Neural progenitor cell (in vitro differentiated cells): ENCODE data around the gene JOSD2. TPM values are rescaled to one million over a fixed set of nuclear protein-coding genes. Genes with fewer than 3 reads are reported as not detected.

Experiments
- DNase-seq: peaks from one replicate; pipeline ENCODE4 v3.0.0-alpha.2; 2016; ENCODE audit warnings: low spot score
- H2AFZ ChIP-seq: fragments of 200-600 bp; sonication (generic); replicated peaks from 2 replicates; pipeline ENCODE4 v1.6.1; 2016; ENCODE audit warnings: antibody characterized with exemption
- H3F3A ChIP-seq: fragments of 200-600 bp; sonication (generic); 2 replicates; pipeline ENCODE4 v1.6.1; 2016; ENCODE audit warnings: antibody characterized with exemption, low read depth
- H3K27ac ChIP-seq: fragments of 200-600 bp; sonication (generic); 2 replicates; pipeline ENCODE4 v1.5.1; 2016; ENCODE audit warnings: mild to moderate bottlenecking
- H3K27me3 ChIP-seq: fragments of 200-600 bp; sonication (generic); 2 replicates; pipeline ENCODE4 v1.6.1; 2016; ENCODE audit warnings: mild to moderate bottlenecking, moderate library complexity
- H3K36me3 ChIP-seq: fragments of 200-600 bp; sonication (generic); 2 replicates; pipeline ENCODE4 v1.5.1; 2016
- H3K4me1 ChIP-seq: fragments of 200-600 bp; sonication (generic); 2 replicates; pipeline ENCODE4 v1.6.1; 2016; ENCODE audit warnings: mixed run types
- H3K4me2 ChIP-seq: fragments of 200-600 bp; sonication (generic); 2 replicates; pipeline ENCODE4 v1.6.1; 2016
- H3K4me3 ChIP-seq: fragments of 200-600 bp; sonication (generic); 2 replicates; pipeline ENCODE4 v1.5.1; 2016
- H3K79me2 ChIP-seq: fragments of 200-600 bp; sonication (generic); 2 replicates; pipeline ENCODE4 v1.6.1; 2016; ENCODE audit warnings: low read depth
- H3K9ac ChIP-seq: fragments of 200-600 bp; sonication (generic); 2 replicates; pipeline ENCODE4 v1.6.1; 2016
- H3K9me3 ChIP-seq: fragments of 200-600 bp; sonication (generic); 2 replicates; pipeline ENCODE4 v1.5.1; 2016; ENCODE audit warnings: low read depth
- H4K20me1 ChIP-seq: fragments of 200-600 bp; sonication (generic); 2 replicates; pipeline ENCODE4 v1.6.1; 2016; ENCODE audit warnings: low read depth
- H3K27ac Mint-ChIP-seq: 3 replicates; pipeline ENCODE4 v1.8.0; 2021; ENCODE audit warnings: mixed read lengths
- H3K27me3 Mint-ChIP-seq: 2 replicates; pipeline ENCODE4 v1.8.0; 2022; ENCODE audit warnings: low read depth, mild to moderate bottlenecking, inconsistent platforms, moderate library complexity, mixed read lengths; ENCODE audit not compliant: insufficient read depth
- H3K36me3 Mint-ChIP-seq: 3 replicates; pipeline ENCODE4 v1.8.0; 2021; ENCODE audit warnings: mixed read lengths
- H3K4me1 Mint-ChIP-seq: 3 replicates; pipeline ENCODE4 v1.8.0; 2021; ENCODE audit warnings: mixed read lengths
- H3K4me3 Mint-ChIP-seq: 3 replicates; pipeline ENCODE4 v1.8.0; 2021; ENCODE audit warnings: mild to moderate bottlenecking, moderate library complexity, mixed read lengths
- H3K9me3 Mint-ChIP-seq: 3 replicates; pipeline ENCODE4 v1.8.0; 2020; ENCODE audit warnings: mixed read lengths
- EZH2 ChIP-seq: fragments of 200-600 bp; sonication (generic); IDR thresholded peaks from 2 replicates; pipeline ENCODE4 v1.6.1; 2017; ENCODE audit warnings: antibody characterized with exemption, mild to moderate bottlenecking, moderate library complexity
- EZH2phosphoT487 ChIP-seq: fragments of 200-600 bp; sonication (generic); IDR thresholded peaks from 2 replicates; pipeline ENCODE4 v1.6.1; 2017; ENCODE audit warnings: antibody characterized with exemption
- total RNA-seq: library from RNA; depleted of rRNA; stranded (reverse); fragments of >200 nt; gene quantifications from 2 replicates; pipeline ENCODE4 v1.2.3, GENCODE V29; 2015; ENCODE audit warnings: low replicate concordance
- TF ChIP-seq, protein P1 (sequence below): fragments of 200-600 bp; sonication (generic); IDR thresholded peaks from 2 replicates; pipeline ENCODE4 v1.5.1; 2017; ENCODE audit warnings: antibody characterized with exemption, mild to moderate bottlenecking

JOSD2 gene
- total RNA-seq, 1 donor from 2014 or later, result 1.7 TPM

- DNase-seq, result no peak
- no peak overlapping the region for H3K27ac ChIP-seq
- no peaks in the 10 kb centered on the region for H3K27me3 ChIP-seq
- H3K4me2 ChIP-seq, result no peak overlapping the region
- peaks cover 8% of the 10 kb centered on the region for H4K20me1 ChIP-seq
- no peaks in the 10 kb centered on the region for H3K36me3 ChIP-seq
- Mint-ChIP-seq H3K9me3 (no peaks in the 10 kb centered on the region), H3K27ac (no peak overlapping the region), H3K4me1 (peaks cover 4% of the 10 kb centered on the region), H3K27me3 (peaks cover 4% of the 10 kb centered on the region), H3K36me3 (peaks cover 22% of the 10 kb centered on the region), H3K4me3 (no peak overlapping the region)
- peaks cover 4% of the 10 kb centered on the region for H3F3A ChIP-seq
- TF ChIP-seq, protein P1, sequence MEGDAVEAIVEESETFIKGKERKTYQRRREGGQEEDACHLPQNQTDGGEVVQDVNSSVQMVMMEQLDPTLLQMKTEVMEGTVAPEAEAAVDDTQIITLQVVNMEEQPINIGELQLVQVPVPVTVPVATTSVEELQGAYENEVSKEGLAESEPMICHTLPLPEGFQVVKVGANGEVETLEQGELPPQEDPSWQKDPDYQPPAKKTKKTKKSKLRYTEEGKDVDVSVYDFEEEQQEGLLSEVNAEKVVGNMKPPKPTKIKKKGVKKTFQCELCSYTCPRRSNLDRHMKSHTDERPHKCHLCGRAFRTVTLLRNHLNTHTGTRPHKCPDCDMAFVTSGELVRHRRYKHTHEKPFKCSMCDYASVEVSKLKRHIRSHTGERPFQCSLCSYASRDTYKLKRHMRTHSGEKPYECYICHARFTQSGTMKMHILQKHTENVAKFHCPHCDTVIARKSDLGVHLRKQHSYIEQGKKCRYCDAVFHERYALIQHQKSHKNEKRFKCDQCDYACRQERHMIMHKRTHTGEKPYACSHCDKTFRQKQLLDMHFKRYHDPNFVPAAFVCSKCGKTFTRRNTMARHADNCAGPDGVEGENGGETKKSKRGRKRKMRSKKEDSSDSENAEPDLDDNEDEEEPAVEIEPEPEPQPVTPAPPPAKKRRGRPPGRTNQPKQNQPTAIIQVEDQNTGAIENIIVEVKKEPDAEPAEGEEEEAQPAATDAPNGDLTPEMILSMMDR, result no peak
- TF ChIP-seq EZH2 (no peak), EZH2phosphoT487 (no peak)
- H3K79me2 ChIP-seq, result no peaks in the 10 kb centered on the region
- no peak overlapping the region for H3K4me3 ChIP-seq
- no peaks in the 10 kb centered on the region for H3K9me3 ChIP-seq
- no peaks in the 10 kb centered on the region for H3K4me1 ChIP-seq
- no peak overlapping the region for H2AFZ ChIP-seq
- no peak overlapping the region for H3K9ac ChIP-seq
These were observed 11.9 kb upstream of the JOSD2 start for GRCh38 chr19:50522881-50523280.

DNA sequence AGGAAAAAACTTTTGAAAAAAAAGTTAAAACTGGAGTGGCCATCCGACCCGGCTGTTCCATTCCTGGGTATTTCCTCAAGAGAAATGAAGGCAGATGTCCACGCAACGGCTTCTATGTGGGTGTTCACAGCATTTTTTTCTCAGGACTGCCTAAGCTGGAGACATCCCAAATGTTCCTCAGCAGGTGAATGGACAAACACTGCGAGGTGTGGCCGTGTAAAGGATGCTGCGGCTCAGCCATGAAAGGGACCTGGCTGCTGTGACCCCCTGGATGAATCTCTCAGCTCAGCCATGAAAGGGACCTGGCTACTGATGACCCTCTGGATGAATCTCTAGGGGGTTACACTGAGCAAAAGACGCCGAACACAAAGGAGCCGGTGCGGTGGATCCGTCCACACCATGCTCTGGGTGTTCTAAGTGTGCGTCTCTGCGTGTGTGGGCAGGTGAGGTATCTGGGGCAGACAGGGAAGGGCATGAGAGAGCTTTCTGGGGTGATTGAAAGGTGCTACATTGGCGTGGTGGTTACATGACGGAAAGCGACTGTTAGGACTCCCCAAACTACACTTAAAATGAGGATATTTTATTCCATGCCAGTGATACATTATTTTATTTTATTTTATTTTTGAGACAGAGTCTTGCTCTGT lies 10.0 kb upstream of the JOSD2 start:
- DNase-seq, result no peak
- no peak overlapping the region for H3K9ac ChIP-seq
- no peaks in the 10 kb centered on the region for H3K9me3 ChIP-seq
- no peaks in the 10 kb centered on the region for H3K4me1 ChIP-seq
- H3K36me3 Mint-ChIP-seq, result peaks cover 18% of the 10 kb centered on the region
- H3K4me2 ChIP-seq, result no peak overlapping the region
- TF ChIP-seq EZH2, result no peak
- TF ChIP-seq, protein P1, result no peak
- no peak for TF ChIP-seq EZH2phosphoT487
- no peak overlapping the region for H3K27ac ChIP-seq
- no peak overlapping the region for H3K4me3 ChIP-seq
- H3K27me3 ChIP-seq, result no peaks in the 10 kb centered on the region
- peaks cover 4% of the 10 kb centered on the region for H4K20me1 ChIP-seq
- no peaks in the 10 kb centered on the region for H3K9me3 Mint-ChIP-seq
- no peaks in the 10 kb centered on the region for H3K36me3 ChIP-seq
- no peak overlapping the region for H3K27ac Mint-ChIP-seq
- no peak overlapping the region for H2AFZ ChIP-seq
- no peaks in the 10 kb centered on the region for H3K79me2 ChIP-seq
- H3K27me3 Mint-ChIP-seq, result peaks cover 5% of the 10 kb centered on the region
- H3K4me3 Mint-ChIP-seq, result no peak overlapping the region
- H3K4me1 Mint-ChIP-seq, result peaks cover under 1% of the 10 kb centered on the region
- no peaks in the 10 kb centered on the region for H3F3A ChIP-seq

DNA sequence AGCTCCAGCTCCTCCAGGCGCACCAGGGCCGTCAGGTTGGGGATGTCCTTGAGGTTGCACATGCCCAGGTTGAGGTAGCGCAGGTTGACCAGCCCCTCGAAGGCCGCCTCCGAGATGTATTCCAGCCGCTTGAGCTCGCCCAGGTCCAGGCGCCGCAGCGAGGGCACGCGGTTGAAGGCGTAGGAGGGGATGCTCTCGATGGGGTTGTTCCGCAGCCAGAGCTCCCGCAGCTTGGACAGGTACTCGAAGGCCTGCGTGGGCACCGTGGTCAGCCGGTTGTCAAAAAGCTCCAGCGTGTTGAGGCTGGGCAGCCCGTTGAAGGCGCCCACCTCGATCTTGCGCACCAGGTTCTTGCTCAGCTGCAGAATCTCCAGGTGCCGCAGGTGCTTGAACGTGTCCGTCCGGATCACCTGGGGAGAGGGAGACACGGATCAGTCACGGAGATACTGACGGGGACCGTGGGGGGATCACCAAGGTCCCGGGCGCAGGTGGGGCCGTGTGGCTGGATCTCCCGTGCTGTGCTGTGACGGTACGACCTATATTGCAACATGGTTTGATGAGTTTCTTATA lies 8.1 kb upstream of the JOSD2 start:
- Mint-ChIP-seq H3K27ac (no peak overlapping the region), H3K36me3 (peaks cover 14% of the 10 kb centered on the region), H3K4me3 (no peak overlapping the region), H3K27me3 (peaks cover 8% of the 10 kb centered on the region), H3K9me3 (no peaks in the 10 kb centered on the region), H3K4me1 (peaks cover 4% of the 10 kb centered on the region)
- Histone ChIP-seq H3K79me2 (no peaks in the 10 kb centered on the region), H3K4me2 (no peak overlapping the region), H3K27ac (no peak overlapping the region), H3F3A (no peaks in the 10 kb centered on the region), H3K4me1 (peaks cover 4% of the 10 kb centered on the region), H3K36me3 (no peaks in the 10 kb centered on the region), H3K4me3 (no peak overlapping the region), H2AFZ (no peak overlapping the region), H3K9me3 (no peaks in the 10 kb centered on the region), H3K9ac (no peak overlapping the region), H4K20me1 (no peaks in the 10 kb centered on the region), H3K27me3 (no peaks in the 10 kb centered on the region)
- TF ChIP-seq, protein P1, result no peak
- TF ChIP-seq EZH2phosphoT487, result no peak
- TF ChIP-seq EZH2, result no peak
- DNase-seq, result no peak
